Calu3 (cell line): ENCODE results near the gene CCNI. TPM values are rescaled to one million over a fixed set of nuclear protein-coding genes. Genes with fewer than 3 reads are reported as not detected.

Experiments used
- BruUV-seq: library from RNA; stranded (reverse); fragments of 400-500 nt; replicated peaks from 2 replicates; lab custom pipeline; 2021; lab: Mats Ljungman, UMichigan
- CTCF ChIA-PET: fragments of 300-600 bp; sonication (Branson Sonifier 250); formaldehyde crosslinking; loops from one replicate; lab custom pipeline; 2022; ENCODE audit warnings: antibody characterized with exemption; lab: Charles Lee
- DNase-seq: peaks from one replicate; pipeline ENCODE4 v3.0.0; 2022
- H3K27ac Mint-ChIP-seq: one replicate; pipeline ENCODE4 v1.8.0; 2022; ENCODE audit warnings: mixed read lengths; ENCODE audit not compliant: unreplicated experiment
- H3K27me3 Mint-ChIP-seq: one replicate; pipeline ENCODE4 v1.8.0; 2022; ENCODE audit warnings: mixed read lengths; ENCODE audit not compliant: unreplicated experiment
- H3K36me3 Mint-ChIP-seq: one replicate; pipeline ENCODE4 v1.8.0; 2022; ENCODE audit warnings: mild to moderate bottlenecking, moderate library complexity, mixed read lengths; ENCODE audit not compliant: insufficient read depth, unreplicated experiment
- H3K4me1 Mint-ChIP-seq: one replicate; pipeline ENCODE4 v1.8.0; 2022; ENCODE audit warnings: mild to moderate bottlenecking, low read depth, mixed read lengths; ENCODE audit not compliant: unreplicated experiment
- H3K4me3 Mint-ChIP-seq: one replicate; pipeline ENCODE4 v1.8.0; 2022; ENCODE audit warnings: mild to moderate bottlenecking, low read depth, moderate library complexity, mixed read lengths; ENCODE audit not compliant: unreplicated experiment
- H3K9me3 Mint-ChIP-seq: one replicate; pipeline ENCODE4 v1.8.0; 2022; ENCODE audit warnings: low read depth, mixed read lengths; ENCODE audit not compliant: unreplicated experiment
- intact Hi-C: fragments of 100-400 bp; cut with micrococcal nuclease; formaldehyde crosslinking; loops from one replicate; pipeline ENCODE4 v1.10.0; 2022; ENCODE audit not compliant: unreplicated experiment
- total RNA-seq: library from RNA; stranded (reverse); gene quantifications from 2 replicates; pipeline ENCODE4 v1.2.3, GENCODE V29; 2022
- TF ChIP-seq, protein P1 (sequence below): fragments of 200-600 bp; IDR thresholded peaks from one replicate; pipeline ENCODE4 v1.8.0; 2022; ENCODE audit warnings: antibody characterized with exemption; ENCODE audit not compliant: unreplicated experiment

The CCNI gene
- total RNA-seq, 1 experiment from 2014 or later = 136 TPM

DNA sequence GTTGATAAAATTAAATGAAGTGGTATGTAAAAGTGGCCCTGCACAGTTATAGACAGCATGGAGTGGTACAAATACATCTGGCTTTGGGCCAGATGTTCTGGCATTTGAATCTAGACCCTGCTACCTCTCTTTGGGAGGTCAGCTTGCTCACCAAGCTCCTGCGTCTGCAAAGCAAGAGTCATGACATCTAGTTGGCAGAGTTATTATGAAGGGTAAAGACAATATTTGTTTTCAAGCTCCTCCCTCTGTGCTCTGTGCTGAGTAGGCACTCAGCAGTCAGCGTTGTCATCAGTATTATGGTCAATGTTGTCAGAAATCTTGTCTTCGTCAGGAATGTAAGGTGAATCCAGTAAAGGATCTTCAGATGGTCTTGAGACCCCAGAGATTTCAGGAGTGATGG is 55.8 kb downstream of the CCNI start:
- Mint-ChIP-seq H3K27me3 (no peaks in the 10 kb centered on the region), H3K4me3 (no peak overlapping the region), H3K4me1 (no peaks in the 10 kb centered on the region), H3K36me3 (peaks cover 10% of the 10 kb centered on the region), H3K27ac (no peak overlapping the region), H3K9me3 (no peaks in the 10 kb centered on the region)
- CTCF ChIA-PET = no interaction called here
- intact Hi-C loops = no loop called here
- TF ChIP-seq, protein P1, sequence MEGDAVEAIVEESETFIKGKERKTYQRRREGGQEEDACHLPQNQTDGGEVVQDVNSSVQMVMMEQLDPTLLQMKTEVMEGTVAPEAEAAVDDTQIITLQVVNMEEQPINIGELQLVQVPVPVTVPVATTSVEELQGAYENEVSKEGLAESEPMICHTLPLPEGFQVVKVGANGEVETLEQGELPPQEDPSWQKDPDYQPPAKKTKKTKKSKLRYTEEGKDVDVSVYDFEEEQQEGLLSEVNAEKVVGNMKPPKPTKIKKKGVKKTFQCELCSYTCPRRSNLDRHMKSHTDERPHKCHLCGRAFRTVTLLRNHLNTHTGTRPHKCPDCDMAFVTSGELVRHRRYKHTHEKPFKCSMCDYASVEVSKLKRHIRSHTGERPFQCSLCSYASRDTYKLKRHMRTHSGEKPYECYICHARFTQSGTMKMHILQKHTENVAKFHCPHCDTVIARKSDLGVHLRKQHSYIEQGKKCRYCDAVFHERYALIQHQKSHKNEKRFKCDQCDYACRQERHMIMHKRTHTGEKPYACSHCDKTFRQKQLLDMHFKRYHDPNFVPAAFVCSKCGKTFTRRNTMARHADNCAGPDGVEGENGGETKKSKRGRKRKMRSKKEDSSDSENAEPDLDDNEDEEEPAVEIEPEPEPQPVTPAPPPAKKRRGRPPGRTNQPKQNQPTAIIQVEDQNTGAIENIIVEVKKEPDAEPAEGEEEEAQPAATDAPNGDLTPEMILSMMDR = no peak
- no peak for DNase-seq
- BruUV-seq = no TSS peak

DNA sequence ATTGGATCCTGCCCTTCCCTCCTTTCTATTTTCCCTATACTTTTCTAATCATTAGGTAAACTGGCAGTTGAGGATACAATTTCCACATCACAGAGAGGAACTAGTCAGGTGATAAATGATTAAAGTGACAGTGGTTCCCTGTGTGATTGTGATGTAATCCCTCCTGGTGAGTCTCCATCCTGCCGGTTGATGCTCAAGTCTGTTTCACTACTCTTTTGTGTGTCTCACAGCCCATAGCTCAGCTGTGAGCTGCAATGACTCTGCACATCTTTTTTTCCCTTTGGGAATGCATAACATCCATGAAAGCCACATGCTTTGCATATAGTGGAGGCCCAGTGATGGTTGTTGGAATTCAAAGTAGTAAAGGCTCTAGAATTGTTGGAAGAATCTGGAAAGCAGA is 60.4 kb downstream of the CCNI start:
- no peaks in the 10 kb centered on the region for H3K9me3 Mint-ChIP-seq
- no peak overlapping the region for H3K27ac Mint-ChIP-seq
- TF ChIP-seq, protein P1 = no peak
- DNase-seq = no peak
- no peaks in the 10 kb centered on the region for H3K27me3 Mint-ChIP-seq
- H3K36me3 Mint-ChIP-seq = peaks cover 5% of the 10 kb centered on the region
- CTCF ChIA-PET = no interaction called here
- no peak overlapping the region for H3K4me3 Mint-ChIP-seq
- peaks cover 11% of the 10 kb centered on the region for H3K4me1 Mint-ChIP-seq
- BruUV-seq = no TSS peak
- intact Hi-C loops = no loop called here

DNA sequence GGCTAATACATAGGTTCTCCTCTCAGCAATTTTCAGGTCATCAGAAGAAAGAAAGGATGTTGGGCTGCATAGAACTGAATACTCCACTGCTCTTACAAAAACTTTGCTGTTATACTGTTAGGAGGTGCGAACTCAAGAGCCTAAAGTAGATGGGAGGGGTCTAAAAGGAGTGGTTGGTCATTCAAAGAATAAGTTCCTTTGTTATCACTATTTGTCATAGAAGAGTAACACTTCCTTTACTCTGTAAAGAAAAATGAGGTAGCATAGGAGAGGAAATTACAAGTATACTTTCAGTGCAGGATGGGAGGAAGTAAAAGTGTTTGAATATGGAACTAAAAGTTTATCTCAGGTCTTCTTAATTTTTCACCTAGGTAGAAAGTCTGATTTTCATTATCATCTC is 61.5 kb downstream of the CCNI start:
- CTCF ChIA-PET = no interaction called here
- Mint-ChIP-seq H3K4me1 (peaks cover 15% of the 10 kb centered on the region), H3K9me3 (no peaks in the 10 kb centered on the region), H3K27me3 (no peaks in the 10 kb centered on the region), H3K27ac (no peak overlapping the region), H3K36me3 (peaks cover 5% of the 10 kb centered on the region), H3K4me3 (no peak overlapping the region)
- TF ChIP-seq, protein P1 = no peak
- BruUV-seq = no TSS peak
- intact Hi-C loops = no loop called here
- DNase-seq = no peak

DNA sequence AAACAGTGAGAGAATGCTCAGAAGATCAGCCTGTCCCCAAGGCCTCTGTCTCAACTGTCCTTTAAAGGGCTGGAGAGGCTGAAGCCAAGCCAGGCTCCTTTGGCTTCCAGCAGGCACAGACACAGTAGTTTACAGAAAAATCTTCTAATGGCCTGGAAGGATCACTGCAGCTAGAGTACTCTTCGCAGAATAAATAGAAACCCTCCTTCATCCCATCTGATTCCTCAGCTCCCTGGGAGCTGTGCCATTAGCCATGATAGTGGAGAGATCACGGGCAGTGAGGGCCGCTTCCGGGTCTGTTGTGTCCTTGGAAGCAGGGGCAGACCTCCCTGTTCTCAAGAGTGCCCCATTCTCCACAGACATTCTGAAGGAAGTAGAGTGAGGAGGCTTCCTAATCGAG is 63.1 kb downstream of the CCNI start:
- Mint-ChIP-seq H3K4me3 (no peak overlapping the region), H3K4me1 (peaks cover 30% of the 10 kb centered on the region), H3K27me3 (no peaks in the 10 kb centered on the region), H3K9me3 (no peaks in the 10 kb centered on the region), H3K36me3 (no peaks in the 10 kb centered on the region), H3K27ac (no peak overlapping the region)
- BruUV-seq = no TSS peak
- CTCF ChIA-PET = no interaction called here
- TF ChIP-seq, protein P1 = no peak
- intact Hi-C loops = no loop called here
- DNase-seq = no peak
